Fibroblast of mammary gland (primary cell): ENCODE results near the gene METTL1.

Experiments
- DNase-seq: peaks from one replicate; pipeline ENCODE4 v3.0.0-alpha.2; 2010; ENCODE audit warnings: low read depth
- H3K4me3 ChIP-seq: 2 replicates; pipeline ENCODE4 v1.5.1; 2011; ENCODE audit warnings: low read depth, mild to moderate bottlenecking, low read length, moderate library complexity; ENCODE audit not compliant: control insufficient read depth
- CTCF ChIP-seq: conservative IDR thresholded peaks from 2 replicates; pipeline ENCODE4 v1.5.1; 2011; ENCODE audit warnings: low read depth, low read length, inconsistent platforms; ENCODE audit not compliant: control insufficient read depth, insufficient read depth

The METTL1 gene

GRCh38 chr12:57741844-57742738, 29.8 kb downstream of the METTL1 start:
- H3K4me3 ChIP-seq = no peak overlapping the region
- no peak for TF ChIP-seq CTCF
- no peak for DNase-seq

GRCh38 chr12:57741413-57741789, 30.5 kb downstream of the METTL1 start:
- no peak for TF ChIP-seq CTCF
- DNase-seq = no peak
- H3K4me3 ChIP-seq = no peak overlapping the region

DNA sequence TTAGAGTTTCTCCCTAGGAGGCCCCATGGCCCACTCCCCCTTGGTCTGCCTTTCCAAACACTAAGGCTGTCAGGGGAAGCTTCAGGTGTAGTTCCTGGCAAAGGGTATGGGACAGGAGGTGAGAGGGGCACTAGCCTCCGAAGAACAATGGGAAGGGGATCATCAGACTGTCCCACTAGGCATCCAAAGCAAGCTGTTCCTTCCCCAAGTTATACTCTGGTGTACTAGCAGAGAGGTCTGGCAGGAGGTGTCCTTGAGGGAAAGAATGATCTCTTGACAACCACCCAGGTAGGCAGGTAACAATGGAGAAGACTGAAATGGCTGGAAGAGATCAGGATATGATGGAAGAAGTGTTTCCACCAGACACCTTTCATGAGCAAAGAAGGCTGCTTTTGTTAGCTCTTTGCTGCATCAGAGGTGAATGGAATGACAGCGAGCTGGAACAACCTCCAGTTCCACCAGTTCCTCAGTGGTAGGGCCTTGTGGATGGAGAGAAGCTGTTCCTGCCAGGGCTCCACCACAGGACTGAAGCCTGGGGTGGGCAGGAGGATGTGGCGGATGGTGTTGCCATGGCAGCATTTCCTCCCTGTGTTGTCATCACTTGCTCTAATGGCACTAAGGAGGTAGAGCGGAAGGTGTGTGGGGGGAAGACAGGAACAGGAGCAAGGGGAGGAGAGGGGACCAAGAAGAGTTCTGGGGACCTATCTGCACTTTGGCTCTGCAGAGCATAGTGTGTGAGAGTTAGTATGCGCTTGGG, 31.1 kb downstream of the METTL1 start:
- no peak overlapping the region for H3K4me3 ChIP-seq
- no peak for DNase-seq
- TF ChIP-seq CTCF = no peak

DNA sequence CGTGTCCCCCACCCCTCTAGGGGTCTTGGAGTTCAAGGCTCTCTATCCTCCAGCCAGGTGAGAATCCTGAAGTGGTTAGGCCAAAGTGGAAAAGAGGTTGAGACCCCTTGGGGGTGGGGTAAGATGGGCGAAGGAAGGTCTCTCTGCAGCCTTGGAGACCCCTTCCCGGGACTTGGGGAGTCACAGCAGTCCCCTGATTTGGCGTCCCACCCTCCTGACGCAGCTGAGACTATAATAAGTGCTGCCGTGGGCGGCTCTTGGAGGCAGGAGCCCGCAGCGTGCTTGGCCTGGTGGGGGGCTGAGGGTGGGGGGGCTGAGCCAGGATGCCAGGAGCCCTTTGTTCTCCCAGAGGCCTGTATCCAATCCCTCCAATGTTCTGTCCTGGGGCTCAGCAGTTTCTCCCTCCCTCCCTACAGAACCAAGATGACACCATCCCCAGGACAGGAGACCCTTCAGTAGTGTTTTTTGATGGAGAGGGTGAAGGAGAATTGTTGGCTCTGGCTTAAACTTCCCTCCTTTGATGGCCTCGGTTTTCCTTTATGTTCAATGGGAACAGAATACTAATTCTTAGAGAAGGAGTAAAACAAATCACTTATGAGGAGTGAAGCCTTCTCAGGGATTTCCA, 31.9 kb downstream of the METTL1 start:
- no peak overlapping the region for H3K4me3 ChIP-seq
- DNase-seq = no peak
- TF ChIP-seq CTCF = no peak

GRCh38 chr12:57739387-57739786, 32.5 kb downstream of the METTL1 start:
- H3K4me3 ChIP-seq = no peak overlapping the region
- DNase-seq = no peak
- no peak for TF ChIP-seq CTCF

- DNase-seq = no peak
- H3K4me3 ChIP-seq = peak within 1 kb of the TSS; percentile 2
- no peak for TF ChIP-seq CTCF
These were observed 33.2 kb downstream of the METTL1 start, which contains the start of gene AGAP2 for GRCh38 chr12:57738661-57739237. TSS of gene AGAP2 (minus strand) at chr12:57738742. CDS start at chr12:57738246, 496 bp downstream.
